GM20431 (cell line): ENCODE data around the gene PDS5A.
"Not testable (repeated sequence)": the region's sequence is repeated elsewhere in the genome, so short reads cannot be mapped to it uniquely, and the experiment has no call there.

Source experiments
- in situ Hi-C: fragments of 300-500 bp; cut with MseI, MboI; formaldehyde crosslinking; loops from one replicate; pipeline ENCODE4 v1.15.0; 2020; ENCODE audit warnings: low sequenced_read_pairs; ENCODE audit not compliant: unreplicated experiment

Gene PDS5A

DNA sequence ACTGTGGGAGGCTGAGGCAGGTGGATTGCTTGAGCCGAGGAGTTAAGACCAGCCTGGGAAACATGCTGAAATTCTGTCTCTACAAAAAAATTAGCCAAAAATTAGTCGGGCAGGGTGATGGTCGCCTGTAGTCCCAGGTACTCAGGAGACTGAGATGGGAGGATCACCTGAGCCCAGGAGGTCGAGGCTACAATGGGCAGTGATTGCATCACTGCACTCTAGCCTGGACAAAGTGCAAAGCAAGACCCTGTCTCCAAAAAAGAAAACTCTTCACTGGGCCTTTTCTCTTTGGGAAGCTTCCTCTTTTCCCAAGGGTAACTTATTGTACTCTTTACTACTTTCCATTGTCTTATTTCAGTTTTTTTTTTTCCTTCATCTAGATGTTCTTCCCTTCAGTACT, 190.9 kb downstream of the PDS5A start:
- in situ Hi-C loops: no loop called here

- in situ Hi-C loops: no loop called here
These were observed 192.6 kb downstream of the PDS5A start for GRCh38 chr4:39785083-39785482.

GRCh38 chr4:39781988-39782387, 195.7 kb downstream of the PDS5A start:
- in situ Hi-C loops: not testable (repeated sequence)
